ENCODE data around the gene RNF220. TPM values are rescaled to one million over a fixed set of nuclear protein-coding genes. Genes with fewer than 3 reads are reported as not detected.

Gene RNF220
- total and polyA plus RNA-seq, 10 donors = 59.0 to 126 (median 71.7) TPM

DNA sequence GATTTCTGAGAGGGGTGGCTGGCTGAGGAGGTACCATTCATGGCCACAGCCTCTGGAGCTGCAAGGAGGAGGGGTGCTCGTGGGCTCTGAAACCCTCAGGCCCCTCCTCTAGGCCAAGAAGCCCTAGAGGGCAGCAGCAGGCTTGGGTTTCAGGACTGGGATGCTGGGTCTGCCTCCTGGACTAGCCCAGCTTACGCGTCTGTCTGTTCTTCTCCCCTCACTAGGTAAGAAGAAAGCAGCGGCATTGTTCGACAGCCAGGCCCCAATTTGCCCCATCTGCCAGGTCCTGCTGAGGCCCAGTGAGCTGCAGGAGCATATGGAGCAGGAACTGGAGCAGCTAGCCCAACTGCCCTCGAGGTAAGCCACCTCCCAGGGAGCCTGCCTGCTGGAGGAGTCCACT lies 208.9 kb downstream of the RNF220 start:
- no peak overlapping the region for H3K4me3 ChIP-seq
- TF ChIP-seq POLR2AphosphoS5 (IDR thresholded peaks at IDR 0.05) (no peak), POLR2A (IDR thresholded peaks at IDR 0.05) (no peak)
- TF ChIP-seq, protein P1, sequence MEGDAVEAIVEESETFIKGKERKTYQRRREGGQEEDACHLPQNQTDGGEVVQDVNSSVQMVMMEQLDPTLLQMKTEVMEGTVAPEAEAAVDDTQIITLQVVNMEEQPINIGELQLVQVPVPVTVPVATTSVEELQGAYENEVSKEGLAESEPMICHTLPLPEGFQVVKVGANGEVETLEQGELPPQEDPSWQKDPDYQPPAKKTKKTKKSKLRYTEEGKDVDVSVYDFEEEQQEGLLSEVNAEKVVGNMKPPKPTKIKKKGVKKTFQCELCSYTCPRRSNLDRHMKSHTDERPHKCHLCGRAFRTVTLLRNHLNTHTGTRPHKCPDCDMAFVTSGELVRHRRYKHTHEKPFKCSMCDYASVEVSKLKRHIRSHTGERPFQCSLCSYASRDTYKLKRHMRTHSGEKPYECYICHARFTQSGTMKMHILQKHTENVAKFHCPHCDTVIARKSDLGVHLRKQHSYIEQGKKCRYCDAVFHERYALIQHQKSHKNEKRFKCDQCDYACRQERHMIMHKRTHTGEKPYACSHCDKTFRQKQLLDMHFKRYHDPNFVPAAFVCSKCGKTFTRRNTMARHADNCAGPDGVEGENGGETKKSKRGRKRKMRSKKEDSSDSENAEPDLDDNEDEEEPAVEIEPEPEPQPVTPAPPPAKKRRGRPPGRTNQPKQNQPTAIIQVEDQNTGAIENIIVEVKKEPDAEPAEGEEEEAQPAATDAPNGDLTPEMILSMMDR (IDR thresholded peaks at IDR 0.05 in 8 of 11, conservative IDR thresholded peaks at IDR 0.05 in 3 of 11) = no peak
- H3K27ac ChIP-seq = no peak overlapping the region
- WGBS, 5 donors = 84 to 86% (median 85%) methylated on average over 6 of the region's 6 CpGs
- intact Hi-C loops (cut with DNase I; ENCODE audit: low total_unique reads) = no loop called here
- H3K36me3 ChIP-seq = no peaks in the 10 kb centered on the region
- H3K27me3 ChIP-seq (replicated peaks in 1 of 7) = peaks cover 0 to 37% (median 8%) of the 10 kb centered on the region in 7 donors
- peaks cover 0 to 7% (median 0%) of the 10 kb centered on the region in 6 donors for H3K4me1 ChIP-seq
- no peaks in the 10 kb centered on the region for H3K9me3 ChIP-seq
- DNase-seq = no peak

DNA sequence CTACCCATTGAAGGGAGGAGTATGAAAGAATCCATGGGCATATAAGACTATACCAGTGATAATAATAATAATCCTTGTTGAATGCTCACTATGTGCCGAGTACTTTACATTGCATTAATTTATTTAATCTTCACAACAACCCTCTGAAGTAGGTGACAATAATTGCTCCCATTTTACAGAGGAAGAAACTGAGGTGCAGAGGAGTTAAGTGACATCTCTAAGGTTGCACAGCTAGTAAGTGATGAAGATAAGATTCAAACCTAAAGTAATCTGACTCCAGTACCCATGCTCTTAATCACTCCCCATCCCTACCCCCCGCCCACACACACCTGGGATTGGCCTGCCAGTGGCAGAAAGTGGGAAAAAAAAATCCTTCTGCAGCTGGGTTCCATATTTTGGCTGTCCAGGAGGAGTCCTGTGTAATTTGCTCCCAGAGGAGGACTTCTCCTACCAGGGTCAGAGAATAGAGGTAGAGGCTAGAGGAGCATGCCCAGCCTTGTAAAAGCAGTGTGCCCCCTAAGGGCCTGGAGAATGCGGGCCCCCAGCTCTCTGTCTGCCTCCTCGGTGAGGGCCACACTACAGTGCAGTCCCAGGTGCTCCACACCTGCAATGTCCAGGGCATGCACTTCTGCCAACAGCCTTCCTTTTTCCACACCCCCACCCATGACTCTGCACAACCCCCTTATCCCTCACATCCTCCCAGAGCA lies 211.4 kb downstream of the RNF220 start:
- WGBS, 5 donors = 69 to 88% (median 85%) methylated on average over 4 of the region's 4 CpGs
- Histone ChIP-seq H3K36me3 (no peaks in the 10 kb centered on the region), H3K27ac (no peak overlapping the region), H3K27me3 (replicated peaks in 1 of 7) (peaks cover 0 to 19% (median 8%) of the 10 kb centered on the region in 7 donors), H3K4me1 (peaks cover 0 to 7% (median 0%) of the 10 kb centered on the region in 6 donors), H3K4me3 (peak overlapping the region in 1 of 8 donors; percentile 29), H3K9me3 (no peaks in the 10 kb centered on the region)
- no peak for TF ChIP-seq POLR2AphosphoS5 (IDR thresholded peaks at IDR 0.05)
- no peak for TF ChIP-seq POLR2A (IDR thresholded peaks at IDR 0.05)
- TF ChIP-seq, protein P1 (IDR thresholded peaks at IDR 0.05 in 8 of 11, conservative IDR thresholded peaks at IDR 0.05 in 3 of 11) = no peak
- intact Hi-C loops (cut with DNase I; ENCODE audit: low total_unique reads) = no loop called here
- peak; percentile 45 for DNase-seq

DNA sequence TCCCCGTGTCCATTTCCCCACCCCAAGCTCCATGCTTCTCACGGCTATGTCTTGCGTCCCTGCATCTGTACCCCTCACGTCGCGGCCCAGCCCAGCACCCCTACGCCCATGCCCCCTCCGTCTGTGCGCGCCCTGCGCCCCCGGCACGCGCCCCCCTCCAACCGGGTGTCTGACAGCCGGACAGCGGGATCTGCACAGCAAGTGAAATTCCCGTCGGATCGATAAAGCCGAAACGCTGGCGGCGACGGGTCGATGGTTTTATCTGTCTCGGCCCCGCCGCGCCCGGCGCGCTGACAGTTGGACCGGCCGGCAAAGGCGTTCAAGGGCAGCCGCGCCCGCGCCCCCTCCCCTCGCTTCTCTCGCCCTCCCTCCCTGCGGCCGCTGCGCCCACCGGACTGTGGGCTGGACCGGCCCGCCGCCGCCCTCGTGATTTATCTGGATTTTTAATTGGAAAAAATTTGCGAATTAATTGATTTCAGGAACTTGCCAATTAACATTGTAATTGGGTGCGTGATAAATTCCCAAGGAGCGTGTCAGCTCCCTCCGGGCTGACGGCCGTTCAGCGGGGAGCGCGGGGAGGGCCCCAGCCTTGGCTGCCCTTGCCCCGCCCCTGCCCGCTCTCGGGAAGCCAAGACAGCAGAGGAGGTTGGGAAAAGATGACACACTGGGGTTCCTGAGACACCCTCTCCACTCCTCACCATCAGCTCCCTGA lies 212.1 kb downstream of the RNF220 start:
- 60 to 84% (median 75%) methylated on average over 54 to 63 of the region's 63 CpGs for WGBS, 5 donors
- Histone ChIP-seq H3K27me3 (replicated peaks in 1 of 7) (peaks cover 0 to 19% (median 8%) of the 10 kb centered on the region in 7 donors), H3K4me1 (peaks cover 0 to 7% (median 0%) of the 10 kb centered on the region in 6 donors), H3K4me3 (peak overlapping the region in 3 of 8 donors; percentile 16 to 43 (median 29)), H3K36me3 (no peaks in the 10 kb centered on the region), H3K27ac (no peak overlapping the region), H3K9me3 (no peaks in the 10 kb centered on the region)
- no peak for TF ChIP-seq POLR2A (IDR thresholded peaks at IDR 0.05)
- TF ChIP-seq, protein P1 (IDR thresholded peaks at IDR 0.05 in 8 of 11, conservative IDR thresholded peaks at IDR 0.05 in 3 of 11) = no peak
- intact Hi-C loops (cut with DNase I; ENCODE audit: low total_unique reads) = no loop called here
- DNase-seq = peak; percentile 54

DNA sequence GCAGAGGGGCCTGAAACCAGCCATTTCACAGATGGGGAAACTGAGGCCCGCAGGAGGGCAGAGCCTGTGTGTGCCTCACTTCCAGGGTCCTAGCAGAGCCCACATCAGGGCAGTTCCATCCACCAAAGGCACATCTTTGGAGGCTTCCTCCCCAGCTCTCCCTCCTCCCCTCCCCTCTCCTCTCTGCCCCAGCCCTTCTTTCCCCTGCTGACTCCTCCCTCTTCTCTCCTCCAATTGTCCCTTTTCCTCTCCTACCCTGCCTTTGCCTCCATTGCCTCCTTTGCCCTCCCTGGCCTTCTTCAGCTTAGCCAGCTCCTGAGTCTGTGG lies 212.6 kb downstream of the RNF220 start:
- intact Hi-C loops (cut with DNase I; ENCODE audit: low total_unique reads) = no loop called here
- no peak overlapping the region for H3K4me3 ChIP-seq
- H3K27me3 ChIP-seq (replicated peaks in 1 of 7) = peaks cover 0 to 19% (median 8%) of the 10 kb centered on the region in 7 donors
- TF ChIP-seq POLR2A (IDR thresholded peaks at IDR 0.05) (no peak), POLR2AphosphoS5 (IDR thresholded peaks at IDR 0.05) (no peak)
- TF ChIP-seq, protein P1 (IDR thresholded peaks at IDR 0.05 in 8 of 11, conservative IDR thresholded peaks at IDR 0.05 in 3 of 11) = no peak
- no peak for DNase-seq
- H3K4me1 ChIP-seq = peaks cover 0 to 7% (median 0%) of the 10 kb centered on the region in 6 donors
- no peaks in the 10 kb centered on the region for H3K36me3 ChIP-seq
- H3K9me3 ChIP-seq = no peaks in the 10 kb centered on the region
- WGBS, 5 donors = 64 to 100% (median 87%) methylated on average over 1 of the region's 1 CpG
- H3K27ac ChIP-seq = no peak overlapping the region

Measured in spleen (tissue), 11 donors.